Measurements from ENCODE around the gene ZNF628. TPM values are rescaled to one million over a fixed set of nuclear protein-coding genes. Genes with fewer than 3 reads are reported as not detected.

The ZNF628 gene
- total RNA-seq, 2 donors from 2014 or later: 8.6 to 8.9 TPM

DNA sequence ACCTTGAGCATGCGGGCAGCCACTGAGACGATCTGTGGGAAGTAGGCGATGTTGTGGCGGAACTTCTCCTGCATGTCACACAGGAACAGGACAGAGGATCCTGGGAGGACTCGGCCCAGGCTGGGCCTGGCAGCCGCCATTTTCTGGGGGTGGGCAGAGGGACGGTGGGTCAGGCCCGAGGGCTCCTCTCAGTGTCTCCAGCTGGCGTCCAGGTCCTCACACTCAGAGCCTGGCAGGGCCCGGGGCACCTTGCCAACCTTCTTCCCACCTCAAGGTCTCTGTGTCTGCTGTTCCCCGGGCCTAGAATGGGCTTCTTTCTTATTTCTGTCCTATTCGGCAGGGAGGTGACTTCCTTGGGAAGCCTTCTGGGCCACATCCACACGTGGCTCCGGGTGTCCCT, 20.1 kb upstream of the ZNF628 start:
- no peaks in the 10 kb centered on the region for H3K4me1 ChIP-seq
- H3K9me3 ChIP-seq: no peaks in the 10 kb centered on the region
- H3K27ac ChIP-seq: no peak overlapping the region
- H3K4me3 ChIP-seq: no peak overlapping the region
- peaks cover 11% of the 10 kb centered on the region for H3K27me3 ChIP-seq
- H3K36me3 ChIP-seq: no peaks in the 10 kb centered on the region
- no peak for DNase-seq
- no peak for TF ChIP-seq CTCF (IDR thresholded peaks at IDR 0.05)
- intact Hi-C loops (cut with DNase I): no loop called here
- no peak overlapping the region for H3K9ac ChIP-seq (ENCODE audit: low read depth in 2 of 2, low read length in 2 of 2)

- Histone ChIP-seq H3K27me3 (no peaks in the 10 kb centered on the region), H3K9me3 (no peaks in the 10 kb centered on the region), H3K9ac (ENCODE audit: low read depth in 2 of 2, low read length in 2 of 2) (no peak overlapping the region), H3K36me3 (no peaks in the 10 kb centered on the region), H3K4me3 (no peak overlapping the region), H3K27ac (no peak overlapping the region), H3K4me1 (no peaks in the 10 kb centered on the region)
- intact Hi-C loops (cut with DNase I): no loop called here
- no peak for DNase-seq
- no peak for TF ChIP-seq CTCF (IDR thresholded peaks at IDR 0.05)
Observed at GRCh38 chr19:55457683-55458457, 18.5 kb upstream of the ZNF628 start.

DNA sequence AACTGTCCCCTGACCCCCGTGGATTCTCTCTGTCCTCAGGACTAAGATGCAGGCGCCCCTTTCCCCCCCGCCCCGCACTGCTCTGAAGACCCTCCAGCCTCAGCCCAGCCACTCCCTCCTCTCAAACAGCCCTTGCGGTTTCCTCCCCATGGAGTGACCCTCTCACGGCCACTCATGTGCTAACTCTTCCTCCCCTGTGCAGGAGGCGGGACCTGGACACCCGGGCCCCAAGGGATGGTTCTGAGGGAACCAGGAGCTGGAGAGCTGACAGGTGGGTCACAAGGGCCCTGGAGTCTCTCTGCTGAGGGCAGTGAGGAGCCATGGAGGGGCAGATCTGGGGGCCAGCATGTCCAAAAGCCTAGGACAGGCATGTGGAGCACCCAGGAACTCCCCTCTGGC, 16.9 kb upstream of the ZNF628 start:
- intact Hi-C loops (cut with DNase I): no loop called here
- Histone ChIP-seq H3K27me3 (no peaks in the 10 kb centered on the region), H3K4me3 (no peak overlapping the region), H3K4me1 (no peaks in the 10 kb centered on the region), H3K27ac (no peak overlapping the region), H3K9me3 (no peaks in the 10 kb centered on the region), H3K9ac (ENCODE audit: low read depth in 2 of 2, low read length in 2 of 2) (no peak overlapping the region), H3K36me3 (no peaks in the 10 kb centered on the region)
- no peak for DNase-seq
- TF ChIP-seq CTCF (IDR thresholded peaks at IDR 0.05): no peak

GRCh38 chr19:55459950-55460657, 16.3 kb upstream of the ZNF628 start:
- no peaks in the 10 kb centered on the region for H3K36me3 ChIP-seq
- H3K27me3 ChIP-seq: no peaks in the 10 kb centered on the region
- H3K9ac ChIP-seq (ENCODE audit: low read depth in 2 of 2, low read length in 2 of 2): peak overlapping the region in 1 of 2 donors; percentile 88
- H3K27ac ChIP-seq: peak overlapping the region; percentile 87
- peak; percentile 46 for DNase-seq
- intact Hi-C loops (cut with DNase I): no loop called here
- H3K9me3 ChIP-seq: no peaks in the 10 kb centered on the region
- H3K4me3 ChIP-seq: peak overlapping the region; percentile 78
- no peaks in the 10 kb centered on the region for H3K4me1 ChIP-seq
- no peak for TF ChIP-seq CTCF (IDR thresholded peaks at IDR 0.05)

GRCh38 chr19:55460670-55461258, 15.7 kb upstream of the ZNF628 start:
- Histone ChIP-seq H3K4me1 (no peaks in the 10 kb centered on the region), H3K4me3 (peak overlapping the region; percentile 78), H3K9me3 (no peaks in the 10 kb centered on the region), H3K36me3 (no peaks in the 10 kb centered on the region), H3K27me3 (no peaks in the 10 kb centered on the region), H3K27ac (peak overlapping the region; percentile 87), H3K9ac (ENCODE audit: low read depth in 2 of 2, low read length in 2 of 2) (peak overlapping the region; percentile 31 to 88)
- intact Hi-C loops (cut with DNase I): no loop called here
- DNase-seq: peak; percentile 92
- TF ChIP-seq CTCF (IDR thresholded peaks at IDR 0.05): no peak

Measured in colonic mucosa (tissue), 4 donors.